ENCODE measurements around the gene VEGFC.

Gene VEGFC, protein sequence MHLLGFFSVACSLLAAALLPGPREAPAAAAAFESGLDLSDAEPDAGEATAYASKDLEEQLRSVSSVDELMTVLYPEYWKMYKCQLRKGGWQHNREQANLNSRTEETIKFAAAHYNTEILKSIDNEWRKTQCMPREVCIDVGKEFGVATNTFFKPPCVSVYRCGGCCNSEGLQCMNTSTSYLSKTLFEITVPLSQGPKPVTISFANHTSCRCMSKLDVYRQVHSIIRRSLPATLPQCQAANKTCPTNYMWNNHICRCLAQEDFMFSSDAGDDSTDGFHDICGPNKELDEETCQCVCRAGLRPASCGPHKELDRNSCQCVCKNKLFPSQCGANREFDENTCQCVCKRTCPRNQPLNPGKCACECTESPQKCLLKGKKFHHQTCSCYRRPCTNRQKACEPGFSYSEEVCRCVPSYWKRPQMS

DNA sequence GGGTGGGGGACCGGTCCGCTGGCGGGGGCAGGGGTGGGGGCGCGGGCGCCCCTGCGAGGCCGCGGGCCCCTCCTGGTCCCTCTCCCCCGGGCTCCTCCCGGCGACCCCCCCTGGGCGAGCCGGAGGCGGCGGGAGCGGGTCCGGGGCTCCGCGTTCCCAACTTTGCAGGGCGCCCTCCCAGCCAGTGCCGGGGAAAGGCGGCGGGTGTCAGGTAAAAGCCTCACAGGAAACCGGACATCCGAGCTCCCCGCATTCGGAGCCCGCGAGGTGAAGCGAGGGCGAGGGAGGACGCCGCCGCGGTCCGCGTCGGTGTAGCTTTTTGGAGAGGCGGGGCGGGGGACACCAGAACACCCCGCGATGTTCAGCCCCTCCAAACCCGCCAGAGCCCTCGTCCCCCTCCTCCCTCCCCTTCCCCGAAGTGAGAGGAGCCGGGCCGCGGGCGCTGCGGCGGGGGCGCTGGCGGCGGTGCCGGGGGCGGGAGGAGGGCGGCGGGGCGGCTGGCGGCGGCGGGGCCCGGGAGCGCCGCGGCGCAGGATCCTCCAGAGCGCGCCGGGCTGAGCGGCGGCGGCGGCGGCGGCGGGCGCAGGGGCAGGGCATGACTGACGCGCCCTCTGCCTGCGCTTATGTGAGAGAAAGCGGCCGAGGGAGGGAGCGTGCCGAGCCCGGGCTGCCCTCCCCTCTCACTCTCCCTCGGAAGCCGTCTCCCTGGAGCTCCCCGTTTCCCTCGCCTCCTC lies at the start of gene VEGFC:
TSS of gene VEGFC (minus strand) at position 597 of the 734 bp plus-strand sequence. CDS start 611 bp downstream, outside the sequence.
- DNase-seq (ENCODE audit: low read depth), result no peak

DNA sequence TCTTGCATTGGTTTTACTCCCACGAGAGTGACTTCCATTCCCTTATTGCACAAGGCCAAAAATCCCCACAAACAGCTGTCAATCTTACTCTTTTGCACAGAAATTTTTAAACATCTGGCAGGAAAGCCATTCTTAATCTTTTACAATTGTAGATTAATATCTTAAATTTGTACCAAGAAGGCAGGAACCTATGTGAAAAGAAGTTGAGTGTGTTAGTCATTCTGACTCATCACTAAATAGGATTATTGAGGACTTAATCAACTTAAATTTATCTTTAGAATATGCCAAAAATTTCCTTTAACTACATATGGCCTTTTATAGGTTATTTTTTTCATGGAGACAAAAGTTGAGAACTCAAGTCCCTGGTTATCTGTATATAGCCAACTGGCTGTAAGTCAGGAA lies 49.0 kb upstream of the VEGFC start:
- DNase-seq (ENCODE audit: low read depth), result no peak

DNA sequence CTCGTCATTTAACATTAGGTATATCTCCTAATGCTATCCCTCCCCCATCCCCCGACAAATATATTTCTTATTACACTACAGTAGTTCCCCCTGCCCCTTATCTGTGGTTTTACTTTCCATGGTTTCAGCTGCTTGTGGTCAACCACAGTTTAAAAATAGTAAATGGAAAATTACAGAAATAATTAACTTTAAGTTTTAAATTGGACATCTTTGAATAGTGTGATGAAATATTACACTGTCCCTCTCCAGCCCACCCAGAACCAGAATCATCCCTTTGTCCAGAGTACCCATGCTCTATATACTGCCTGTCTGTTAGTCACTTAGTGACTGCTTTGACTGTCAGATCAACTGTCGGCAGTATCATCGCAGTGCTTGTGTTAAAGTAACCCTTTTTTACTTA lies 47.4 kb upstream of the VEGFC start:
- no peak for DNase-seq (ENCODE audit: low read depth)

DNA sequence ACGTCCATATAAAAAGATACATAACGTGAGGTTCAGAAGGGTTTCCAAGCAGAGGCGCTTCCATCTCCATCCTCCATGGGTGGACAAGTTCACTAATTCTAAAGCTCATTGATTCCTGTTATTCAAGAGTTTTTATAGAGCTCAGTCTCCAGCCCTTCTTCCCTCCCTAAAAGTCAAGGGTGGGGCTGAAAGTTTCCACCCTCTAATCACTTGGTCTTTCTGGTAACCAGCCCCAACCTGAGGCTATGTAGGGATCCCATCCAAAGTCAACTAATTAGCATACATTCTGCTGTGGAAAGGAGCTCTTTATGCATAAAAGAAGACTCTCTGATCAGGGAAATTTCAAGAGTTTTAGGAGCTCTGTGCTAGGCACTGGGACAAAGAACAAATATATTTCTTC lies 46.9 kb upstream of the VEGFC start:
- no peak for DNase-seq (ENCODE audit: low read depth)

DNA sequence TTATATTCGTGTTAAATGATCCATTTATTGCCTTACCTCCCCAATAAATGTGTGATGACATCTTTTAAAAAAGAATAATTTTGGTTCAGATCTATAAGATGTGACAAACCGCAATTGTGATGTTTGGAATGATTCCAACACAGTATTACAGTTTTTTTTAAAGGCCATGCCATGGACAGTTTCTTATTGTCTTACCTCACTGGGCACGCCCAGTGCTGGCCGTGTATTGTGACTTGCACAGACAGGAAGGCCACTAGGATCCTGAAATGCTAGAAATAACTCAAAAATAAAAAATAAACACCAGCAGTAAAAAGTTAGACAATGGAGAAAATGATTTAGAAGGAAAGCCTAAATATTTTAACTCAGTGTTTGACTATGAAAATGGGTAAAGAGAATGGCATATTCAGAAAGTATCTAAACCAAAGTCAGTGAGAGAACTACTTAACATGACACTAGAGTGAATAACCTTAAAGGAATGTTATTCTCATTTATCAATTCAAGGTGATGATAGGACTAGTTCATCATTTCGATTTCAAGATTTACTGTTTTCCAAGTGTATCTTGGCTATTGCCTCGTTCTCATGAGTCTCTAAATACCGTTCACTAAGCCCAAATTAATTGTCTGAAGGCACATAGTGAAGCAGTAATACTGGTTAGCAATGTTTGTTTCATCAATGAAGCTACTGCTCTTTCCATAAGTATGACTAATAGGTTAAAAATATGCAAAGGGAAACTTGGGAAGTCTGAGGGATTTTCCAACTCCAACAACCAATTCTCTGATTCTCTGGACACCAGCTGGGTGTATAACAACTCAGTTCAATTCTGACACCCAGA lies 46.1 kb upstream of the VEGFC start:
- DNase-seq (ENCODE audit: low read depth), result no peak

DNA sequence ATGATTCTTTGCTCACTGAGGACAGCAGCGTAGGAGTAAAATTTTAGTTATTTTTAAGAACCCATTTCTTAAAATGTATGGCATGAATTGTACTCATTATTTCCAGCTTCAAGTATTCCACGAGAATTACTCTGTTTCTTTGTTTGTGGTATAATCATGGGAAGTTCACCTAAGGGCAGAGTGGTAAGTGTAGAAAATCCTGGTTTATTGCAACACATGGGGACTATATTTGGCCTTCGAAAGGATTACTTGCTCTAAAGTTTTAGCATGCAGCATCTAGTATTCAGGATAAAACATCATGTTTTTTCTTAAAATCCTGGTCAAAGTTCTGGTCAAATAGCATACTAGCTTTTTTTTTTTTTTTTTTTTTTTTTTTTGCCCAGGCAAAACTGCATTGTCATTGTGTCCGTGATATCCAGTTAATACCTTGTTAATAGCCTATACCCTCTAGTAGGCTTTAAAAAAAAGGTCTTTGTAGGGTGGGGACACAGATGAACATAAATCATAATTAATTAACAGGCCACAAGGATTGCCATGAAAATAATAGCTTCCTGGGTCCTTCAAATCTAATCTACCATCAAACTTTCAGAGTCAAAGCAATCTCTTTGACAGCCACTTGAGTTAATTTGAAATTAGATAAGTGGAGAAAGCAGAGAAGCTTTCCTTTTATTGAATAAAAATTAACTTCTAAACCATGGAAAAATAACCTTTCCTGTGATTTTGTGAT lies 44.6 kb upstream of the VEGFC start:
- no peak for DNase-seq (ENCODE audit: low read depth)

DNA sequence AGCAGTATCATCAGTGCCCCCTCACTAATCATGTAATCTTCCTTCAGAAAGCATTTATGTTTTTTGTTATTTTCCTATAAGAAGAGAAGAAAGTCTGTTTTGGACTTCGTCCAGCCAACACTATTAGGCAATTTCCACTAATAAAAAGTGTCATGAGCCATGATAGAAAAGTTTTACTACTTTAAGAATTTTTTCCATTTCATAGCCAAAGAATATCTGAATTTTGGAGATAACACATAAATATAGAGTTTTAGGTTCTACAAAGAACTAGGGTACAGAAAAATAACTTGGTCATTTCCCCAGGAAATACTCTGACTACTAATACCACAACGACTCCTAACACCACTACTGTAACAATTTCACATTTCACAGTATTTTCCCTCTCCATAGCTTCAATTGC lies 41.8 kb upstream of the VEGFC start:
- DNase-seq (ENCODE audit: low read depth), result no peak

DNA sequence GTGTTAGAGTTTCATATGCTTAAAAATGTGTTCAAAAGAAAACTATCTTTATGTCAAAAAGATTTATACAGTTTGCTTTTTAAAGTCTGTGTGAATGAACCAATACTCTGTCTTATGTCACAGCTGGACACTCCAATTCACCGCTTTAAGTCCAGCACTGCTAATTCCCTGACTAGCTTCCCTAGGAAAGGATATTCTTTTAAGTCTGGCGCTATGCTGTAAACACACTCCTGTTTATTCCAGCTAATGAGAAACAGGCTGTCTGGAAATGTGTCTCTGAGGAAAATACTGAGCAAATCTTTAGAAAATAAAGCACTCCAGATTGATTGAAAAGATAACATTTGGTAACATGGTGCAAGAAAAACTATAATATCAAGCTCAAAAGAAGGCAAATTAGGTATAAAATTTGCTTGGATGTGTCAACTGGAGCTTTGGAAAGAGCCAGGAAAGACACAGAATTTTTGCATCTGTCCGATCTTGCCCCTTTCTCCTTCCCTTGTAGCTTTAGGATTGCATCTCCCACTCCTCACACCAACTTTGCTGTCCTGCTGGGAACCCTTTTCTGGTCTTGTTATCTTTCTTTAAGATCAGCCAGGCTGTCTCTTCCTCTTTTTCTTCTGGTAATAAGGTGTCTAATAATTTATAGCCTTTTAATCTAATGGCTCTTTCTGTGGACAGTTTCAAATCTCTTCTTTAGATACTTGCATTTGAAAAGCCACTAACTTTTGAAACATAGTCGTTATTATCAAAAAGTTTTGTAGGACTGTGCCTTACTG lies 40.9 kb upstream of the VEGFC start:
- no peak for DNase-seq (ENCODE audit: low read depth)

DNA sequence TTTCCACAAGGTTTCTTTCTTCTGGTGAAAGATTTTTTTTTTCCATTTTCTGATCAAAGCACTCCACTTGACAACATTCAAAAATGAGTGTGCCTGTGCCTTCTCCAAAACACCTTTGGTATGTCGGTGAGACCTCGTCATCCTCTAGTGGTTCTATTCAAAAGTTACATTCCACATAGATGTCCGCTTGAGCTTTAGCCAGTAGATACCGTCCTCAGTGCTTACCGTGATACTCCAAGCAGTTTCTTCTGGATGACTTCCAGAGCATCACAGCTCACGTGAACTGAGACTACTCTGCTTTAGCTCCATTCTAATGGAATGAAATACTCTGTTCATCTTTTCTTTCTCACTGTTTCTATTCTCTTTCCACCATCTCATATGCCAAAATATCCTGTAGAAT lies 38.2 kb upstream of the VEGFC start:
- no peak for DNase-seq (ENCODE audit: low read depth)

DNA sequence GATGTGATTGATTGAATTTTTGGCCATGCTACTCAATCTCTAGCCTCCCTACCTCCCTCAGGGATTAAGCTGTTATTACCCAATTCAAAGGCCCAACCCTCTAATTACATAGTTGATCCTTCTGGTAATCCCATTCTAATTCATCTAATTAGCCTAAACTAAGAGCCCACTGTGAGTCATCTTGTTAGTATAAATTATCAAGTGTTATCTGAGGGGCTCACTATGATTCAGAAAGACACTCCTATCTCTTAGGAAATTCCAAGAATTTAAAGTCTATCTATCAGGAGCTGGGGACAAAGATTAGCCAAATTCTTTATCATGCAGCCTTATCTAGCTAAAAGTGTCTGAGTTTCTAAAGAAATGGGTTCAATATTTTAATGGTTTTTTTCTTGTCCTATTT lies 32.9 kb upstream of the VEGFC start:
- no peak for DNase-seq (ENCODE audit: low read depth)

DNA sequence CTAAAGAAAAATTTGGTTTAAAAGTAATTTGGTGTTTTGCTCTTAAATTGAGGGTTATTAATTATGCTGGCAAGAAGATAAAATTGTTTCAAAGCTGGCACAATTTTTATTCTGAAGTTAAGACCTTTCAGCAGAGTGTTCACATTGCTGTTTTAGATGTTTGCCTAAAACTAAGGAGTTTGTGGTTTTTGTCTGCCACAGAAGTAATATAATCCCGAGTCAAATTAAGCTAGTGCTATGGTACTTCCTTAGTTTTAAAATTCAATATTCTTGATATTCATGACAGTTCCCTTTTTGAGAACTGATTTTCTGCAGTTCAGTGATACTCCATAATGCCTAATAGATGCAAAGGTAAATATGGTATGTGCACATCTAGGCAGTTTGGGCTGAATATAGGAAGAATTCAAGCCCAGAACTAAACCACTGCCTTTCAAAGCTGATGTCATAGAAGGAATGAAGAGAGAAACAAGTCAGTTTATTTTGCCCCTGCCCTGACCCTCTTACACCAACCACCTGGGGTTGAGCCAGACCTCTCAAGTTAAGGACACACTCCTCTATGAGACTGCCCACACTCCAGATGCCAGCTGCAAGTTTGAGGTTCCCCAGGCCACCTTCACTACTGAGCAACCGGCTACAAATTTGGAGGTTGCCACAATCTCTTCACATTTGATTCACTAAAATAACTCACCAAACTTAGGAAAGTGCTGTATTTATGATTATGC lies 32.1 kb upstream of the VEGFC start:
- no peak for DNase-seq (ENCODE audit: low read depth)

DNA sequence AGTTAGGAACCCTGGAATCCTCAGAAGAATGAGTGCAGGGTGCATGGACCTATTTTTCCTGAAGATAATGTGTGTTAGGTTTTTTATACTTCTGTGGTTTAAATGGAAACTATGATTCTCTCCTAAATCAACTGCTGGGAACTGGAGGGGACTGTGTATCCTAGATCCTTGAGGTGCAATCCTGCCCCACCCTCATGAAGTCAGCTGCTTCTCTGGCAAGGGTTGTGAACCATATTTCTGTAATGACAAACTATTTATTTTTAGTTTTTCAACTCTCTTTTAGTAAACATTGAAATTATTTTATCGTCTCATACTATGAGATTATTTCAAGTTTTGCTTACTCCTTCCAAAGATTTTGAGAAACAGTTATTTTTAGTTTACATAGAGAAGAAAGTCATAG lies 25.8 kb upstream of the VEGFC start:
- DNase-seq (ENCODE audit: low read depth), result no peak

DNA sequence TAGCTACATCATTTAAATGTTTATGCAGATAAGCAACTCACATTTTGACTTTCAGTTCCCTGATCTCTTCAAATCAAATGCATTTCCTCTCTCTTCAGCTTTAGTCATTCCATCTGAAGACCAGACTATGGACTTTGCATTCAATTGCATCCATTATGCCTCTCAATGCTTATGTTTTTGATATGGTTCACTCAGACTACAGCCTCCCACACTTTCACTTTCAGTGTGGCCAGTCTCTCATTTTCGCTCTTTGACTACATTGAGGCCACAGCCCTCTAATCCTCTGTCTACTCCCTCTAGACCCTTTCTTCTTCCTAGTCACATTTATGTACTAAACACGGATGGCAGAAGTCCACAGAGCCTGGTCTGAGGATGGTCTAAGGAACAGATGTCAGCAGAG lies 24.5 kb upstream of the VEGFC start:
- no peak for DNase-seq (ENCODE audit: low read depth)

DNA sequence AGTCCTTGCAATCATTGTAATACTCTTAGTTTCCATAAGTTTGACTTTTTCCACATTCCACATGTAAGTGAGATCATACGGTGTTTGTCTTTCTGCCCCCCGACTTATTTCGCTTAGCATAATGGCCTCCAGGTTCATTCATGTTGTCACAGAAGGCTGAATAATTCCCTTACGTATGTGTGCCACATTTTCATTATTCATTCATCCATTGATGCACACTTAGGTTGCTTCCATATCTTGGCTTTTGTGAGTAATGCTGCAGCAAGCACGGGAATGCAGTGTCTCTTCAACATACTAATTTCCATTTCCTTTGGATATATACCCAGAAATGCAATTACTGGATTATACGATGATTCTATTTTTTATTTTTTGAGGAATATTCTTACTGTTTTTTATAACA lies 22.0 kb upstream of the VEGFC start:
- DNase-seq (ENCODE audit: low read depth), result no peak

DNA sequence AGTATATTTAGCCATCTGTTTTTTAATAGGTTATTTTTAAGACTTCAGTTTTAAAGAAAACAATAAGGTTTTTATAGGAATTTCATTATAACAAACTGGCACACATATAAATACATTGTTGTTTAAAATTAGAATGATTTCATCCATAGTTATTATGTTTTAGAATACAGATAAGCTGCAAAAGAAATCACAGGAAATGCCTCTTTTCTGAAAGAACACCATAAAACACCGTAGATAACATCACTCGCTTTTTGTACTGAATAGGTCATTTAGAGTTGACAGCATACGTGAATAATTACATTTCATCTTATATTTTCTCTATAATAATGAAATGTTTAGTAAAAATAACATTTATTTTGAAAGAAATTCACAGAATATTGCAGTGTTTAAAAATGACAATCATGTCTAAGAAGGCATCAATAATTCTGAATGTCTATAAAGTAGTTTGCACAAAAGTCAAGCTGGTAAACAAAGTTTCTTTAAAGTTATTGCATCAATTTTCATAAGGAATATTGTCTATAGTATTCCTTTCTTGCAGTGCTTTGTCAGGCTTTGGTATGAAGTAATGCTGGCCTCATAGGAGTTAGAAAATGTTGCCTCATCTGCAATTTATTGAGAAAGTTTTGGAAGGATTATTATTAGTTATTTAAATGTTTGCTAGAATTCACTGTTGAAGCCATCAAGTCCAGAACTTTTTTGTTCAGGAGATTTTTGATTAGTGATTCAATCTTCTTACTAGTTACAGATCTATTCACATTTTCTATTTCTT lies 17.9 kb upstream of the VEGFC start:
- no peak for DNase-seq (ENCODE audit: low read depth)

DNA sequence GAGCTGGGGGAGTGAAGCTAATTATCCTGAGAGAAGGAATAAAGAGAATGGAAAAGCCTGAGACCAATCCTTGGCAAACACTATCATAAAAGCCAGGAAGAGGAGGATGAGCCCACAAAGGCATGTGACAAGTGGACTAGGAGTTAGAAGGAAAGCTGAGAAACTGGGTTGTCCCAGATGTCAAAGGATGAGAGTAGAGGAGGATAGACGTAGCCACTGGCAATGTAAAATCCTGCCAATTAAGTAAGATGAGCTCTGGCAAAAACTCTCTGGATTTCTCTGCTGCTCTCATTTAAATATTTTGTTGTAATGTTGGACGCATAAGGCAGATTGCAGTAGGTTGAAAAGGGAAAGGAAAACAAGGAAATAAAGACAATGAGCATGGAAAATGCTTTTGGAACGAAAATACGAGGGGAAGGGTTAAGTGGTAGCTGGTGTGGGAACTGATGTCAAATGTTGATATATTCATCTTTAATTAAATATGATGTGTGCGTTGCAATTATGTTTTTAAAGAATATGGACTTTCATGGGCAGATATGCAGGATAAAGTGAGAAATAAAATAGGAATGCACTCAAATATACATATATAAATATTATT lies 14.2 kb upstream of the VEGFC start:
- DNase-seq (ENCODE audit: low read depth), result no peak

DNA sequence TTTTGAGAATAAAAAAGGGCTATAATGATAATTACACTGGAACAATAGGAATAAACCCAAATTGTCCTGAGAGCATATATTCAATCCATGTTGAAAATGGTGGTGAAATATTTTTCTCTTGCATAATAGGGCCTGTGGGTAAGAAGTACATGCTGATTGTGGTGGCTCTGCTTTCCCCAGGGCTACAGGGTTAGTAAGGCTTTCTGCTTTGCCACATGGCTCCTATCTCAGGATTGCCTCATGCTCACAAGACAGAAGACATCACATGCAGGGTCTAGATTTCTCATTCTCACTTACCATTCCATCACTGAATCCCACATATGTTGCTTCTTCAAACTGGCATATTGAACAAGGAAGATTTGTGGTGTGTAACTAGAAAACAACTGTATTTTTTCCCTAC lies 12.4 kb upstream of the VEGFC start:
- no peak for DNase-seq (ENCODE audit: low read depth)

DNA sequence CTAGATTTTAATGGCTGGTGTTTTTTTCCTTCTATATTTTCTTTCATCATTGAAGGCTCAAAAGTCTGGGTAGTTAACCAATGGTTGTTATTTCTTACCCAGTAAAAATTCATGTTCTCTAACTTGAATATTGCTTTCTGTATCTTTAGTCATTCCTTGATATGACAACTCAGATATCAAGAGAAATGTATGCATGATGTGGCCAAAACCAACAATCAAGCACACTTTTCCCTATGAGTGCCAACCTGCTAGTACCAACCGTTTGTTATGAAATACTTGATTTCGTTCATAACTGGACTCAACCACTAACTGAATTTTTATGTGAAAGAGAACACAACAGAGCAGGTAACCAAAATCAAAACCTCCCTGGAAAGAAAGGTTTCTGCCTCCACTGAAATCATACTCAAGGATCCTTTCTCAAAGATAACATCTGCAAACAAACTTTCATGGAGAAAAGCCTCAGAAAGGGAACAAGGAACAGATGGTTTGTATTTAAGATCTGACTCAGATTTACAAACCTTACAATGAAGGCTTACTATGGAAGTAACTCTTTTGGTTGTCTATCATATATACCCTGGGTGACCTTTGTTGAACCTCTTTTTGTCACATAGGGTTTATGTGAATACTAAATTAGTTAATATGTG lies 8.3 kb upstream of the VEGFC start:
- DNase-seq (ENCODE audit: low read depth), result no peak

DNA sequence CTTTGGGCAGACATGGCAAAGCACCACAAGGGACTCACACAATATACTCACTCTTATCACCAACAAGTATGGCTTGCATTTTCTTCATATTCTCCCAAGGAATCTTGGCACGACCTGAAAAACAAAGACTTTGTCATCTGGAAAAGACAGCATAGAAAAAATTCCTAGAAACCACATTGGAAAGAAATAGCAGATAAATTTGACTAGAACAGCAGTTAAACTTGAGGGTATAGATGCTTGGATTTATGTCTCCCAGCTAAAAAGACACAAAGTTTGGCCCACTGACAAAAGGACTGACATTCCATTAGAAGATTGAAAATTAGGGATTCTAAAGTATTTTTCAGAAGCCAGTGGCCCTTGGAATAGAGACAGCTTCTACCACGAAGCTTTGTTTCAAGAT lies 6.9 kb upstream of the VEGFC start:
- no peak for DNase-seq (ENCODE audit: low read depth)
